HG03469 (cell line): Measurements from ENCODE around the gene SCG2.
A peak's percentile ranks its signal among the peaks of the same experiment; 100 is the strongest.

Experiments used
- ATAC-seq: cut with Tn5 transposase; IDR thresholded peaks from one replicate; pipeline ENCODE4 v1.9.1; 2021; ENCODE audit warnings: mild to moderate bottlenecking, moderate library complexity, moderate number of reproducible peaks; ENCODE audit not compliant: unreplicated experiment

Gene SCG2, protein sequence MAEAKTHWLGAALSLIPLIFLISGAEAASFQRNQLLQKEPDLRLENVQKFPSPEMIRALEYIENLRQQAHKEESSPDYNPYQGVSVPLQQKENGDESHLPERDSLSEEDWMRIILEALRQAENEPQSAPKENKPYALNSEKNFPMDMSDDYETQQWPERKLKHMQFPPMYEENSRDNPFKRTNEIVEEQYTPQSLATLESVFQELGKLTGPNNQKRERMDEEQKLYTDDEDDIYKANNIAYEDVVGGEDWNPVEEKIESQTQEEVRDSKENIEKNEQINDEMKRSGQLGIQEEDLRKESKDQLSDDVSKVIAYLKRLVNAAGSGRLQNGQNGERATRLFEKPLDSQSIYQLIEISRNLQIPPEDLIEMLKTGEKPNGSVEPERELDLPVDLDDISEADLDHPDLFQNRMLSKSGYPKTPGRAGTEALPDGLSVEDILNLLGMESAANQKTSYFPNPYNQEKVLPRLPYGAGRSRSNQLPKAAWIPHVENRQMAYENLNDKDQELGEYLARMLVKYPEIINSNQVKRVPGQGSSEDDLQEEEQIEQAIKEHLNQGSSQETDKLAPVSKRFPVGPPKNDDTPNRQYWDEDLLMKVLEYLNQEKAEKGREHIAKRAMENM

DNA sequence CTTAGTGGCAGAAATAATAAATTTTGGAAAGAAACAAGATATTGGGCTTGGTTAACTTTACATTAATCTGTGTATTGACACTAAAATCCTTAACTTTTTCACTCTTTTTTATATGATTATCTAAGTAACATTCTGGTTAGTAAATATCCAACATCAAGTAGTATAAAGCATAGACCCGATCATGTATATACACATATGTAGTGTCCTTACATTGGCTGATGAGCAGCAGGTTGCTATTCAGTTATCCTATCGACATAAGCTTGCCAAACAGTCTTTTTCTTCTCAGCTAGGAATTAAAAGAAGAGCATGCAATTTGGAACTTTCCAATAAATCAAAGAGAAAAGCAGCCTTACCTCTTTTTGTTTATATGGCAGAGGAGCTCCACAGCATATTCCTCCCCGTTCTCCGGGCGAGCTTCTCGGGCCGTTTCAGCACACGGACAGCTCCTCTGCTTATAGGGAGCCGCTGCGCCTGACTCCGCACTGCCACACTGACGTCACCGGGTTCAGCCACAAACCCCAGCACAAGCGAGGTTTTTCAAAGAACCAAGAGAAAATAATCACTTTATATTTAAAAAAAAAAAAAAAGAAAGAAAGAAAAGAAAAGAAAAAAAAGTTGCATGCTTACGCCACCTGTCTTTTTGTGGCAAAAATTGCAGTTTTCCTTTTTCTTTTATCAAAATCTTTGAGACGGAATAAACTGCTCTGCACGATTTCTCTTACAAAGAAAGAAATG is at the start of gene SCG2:
Gene SCG2 (minus strand): TSS at position 430 of the 735 bp plus-strand sequence. CDS start 3,079 bp downstream, outside the sequence.
- ATAC-seq, result no peak

DNA sequence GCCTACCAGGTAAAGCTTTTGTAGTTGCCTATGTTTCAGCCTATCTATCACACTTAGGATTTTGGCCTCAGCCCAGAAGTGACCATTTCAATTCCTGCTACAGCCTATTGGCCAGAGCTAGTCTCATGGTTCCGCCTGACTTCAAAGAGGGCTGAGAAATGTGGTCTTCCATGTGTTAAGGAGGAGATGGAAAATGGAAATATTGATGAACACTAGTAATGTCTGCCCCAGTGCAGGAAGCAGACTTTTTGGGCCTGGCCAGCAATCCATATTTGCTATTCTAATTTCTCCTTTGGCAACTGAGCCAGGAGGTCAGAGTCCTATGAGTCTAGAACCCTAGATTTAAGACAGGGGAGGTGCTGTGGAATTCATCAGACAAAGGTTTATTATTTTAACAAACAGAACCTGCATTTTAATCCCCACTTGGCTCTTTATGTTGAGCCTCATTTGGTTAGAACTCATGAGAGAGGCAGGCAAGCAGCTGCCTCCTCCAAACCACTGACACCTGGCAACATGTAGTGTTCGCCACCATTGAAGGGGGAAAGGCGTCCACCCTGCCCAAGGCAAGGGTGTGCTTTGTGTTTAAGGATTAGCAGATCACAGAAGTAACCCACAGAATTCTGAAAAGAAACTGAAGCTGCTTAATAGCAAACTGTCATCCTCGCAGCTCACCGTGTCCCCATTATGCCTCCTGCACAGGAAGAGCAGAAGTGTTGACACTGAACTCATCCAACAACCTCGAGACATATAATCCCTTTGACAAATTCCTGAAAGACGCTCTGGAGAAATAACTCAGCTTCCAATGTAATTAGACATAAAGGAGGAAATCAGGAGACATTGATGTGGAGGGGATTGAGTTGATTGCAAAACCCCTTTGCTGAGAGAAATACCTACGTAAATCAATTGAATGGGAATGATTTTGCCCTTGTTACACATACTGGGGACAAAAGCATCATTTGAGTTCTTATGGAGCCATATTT is 47.7 kb upstream of the SCG2 start:
- ATAC-seq, result no peak

DNA sequence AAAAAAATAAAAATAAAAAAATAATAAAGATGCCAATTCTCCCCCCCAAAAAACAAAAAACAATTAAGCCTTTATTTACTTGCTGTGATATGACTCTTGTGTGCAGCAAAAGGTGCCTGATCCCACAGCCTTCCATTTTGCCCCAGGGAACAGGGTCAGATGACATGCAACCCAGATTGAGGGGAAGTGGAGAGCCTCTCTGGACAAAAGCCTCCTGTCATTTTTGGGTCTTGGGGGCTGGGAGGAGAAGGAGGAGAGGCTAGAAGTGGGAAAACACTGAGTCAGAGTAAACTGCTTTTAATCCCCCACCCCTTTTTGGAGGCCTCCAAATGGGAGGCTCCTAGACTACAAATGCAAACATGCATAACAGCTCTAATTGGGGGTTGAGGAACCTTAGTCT is 46.6 kb upstream of the SCG2 start:
- no peak for ATAC-seq

DNA sequence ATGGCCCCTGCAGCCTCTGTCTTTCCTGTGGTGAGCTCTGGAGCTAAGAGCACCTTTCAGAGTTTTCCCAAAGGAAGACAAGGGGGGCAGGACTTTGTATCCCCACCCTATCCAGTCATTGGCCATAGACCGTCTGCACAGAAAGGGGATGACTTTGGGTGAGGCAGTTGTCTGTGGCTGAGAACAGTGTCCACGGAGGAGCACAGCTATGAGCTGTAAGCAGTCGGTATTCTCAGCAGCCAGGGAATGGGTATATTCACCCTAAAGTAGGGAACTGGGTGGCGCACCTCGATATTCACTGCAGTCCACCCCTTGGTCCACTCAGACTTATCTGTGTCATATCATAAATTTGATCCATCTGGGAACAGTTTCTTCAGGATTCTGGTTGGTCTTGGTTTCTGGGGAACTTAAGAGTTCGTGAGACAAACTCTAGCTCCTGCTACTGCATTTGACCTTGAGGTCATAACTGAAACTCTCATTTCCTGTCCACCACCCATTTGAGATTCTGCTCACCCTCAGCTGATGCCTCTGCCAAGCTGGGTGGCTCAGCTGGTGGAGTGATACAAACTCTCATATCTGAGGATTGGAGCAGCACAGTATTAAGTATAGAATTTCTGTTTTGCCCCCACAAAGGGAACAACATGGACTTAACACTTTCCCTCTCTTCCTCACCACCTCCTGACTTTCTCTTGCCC is 45.2 kb upstream of the SCG2 start:
- peak; percentile 95 for ATAC-seq

DNA sequence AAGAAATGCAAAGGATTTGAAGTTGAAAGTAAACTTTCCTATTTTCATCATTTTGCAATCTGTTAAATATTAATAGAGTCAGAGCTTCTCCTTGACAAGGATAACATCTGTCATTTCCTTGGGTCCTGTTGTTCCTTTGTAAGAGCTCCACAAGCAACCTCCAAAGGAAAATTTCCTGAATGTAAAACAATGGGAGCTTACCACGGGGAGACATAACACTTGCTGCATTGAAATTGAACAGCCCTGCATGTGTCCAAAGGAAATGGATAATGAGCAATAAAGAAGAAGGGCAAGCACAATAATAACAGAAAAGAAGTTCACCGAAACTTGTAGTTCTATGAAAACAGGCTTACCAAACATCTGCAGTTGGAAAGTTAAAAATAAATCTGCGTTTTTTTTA is 42.0 kb upstream of the SCG2 start:
- no peak for ATAC-seq

DNA sequence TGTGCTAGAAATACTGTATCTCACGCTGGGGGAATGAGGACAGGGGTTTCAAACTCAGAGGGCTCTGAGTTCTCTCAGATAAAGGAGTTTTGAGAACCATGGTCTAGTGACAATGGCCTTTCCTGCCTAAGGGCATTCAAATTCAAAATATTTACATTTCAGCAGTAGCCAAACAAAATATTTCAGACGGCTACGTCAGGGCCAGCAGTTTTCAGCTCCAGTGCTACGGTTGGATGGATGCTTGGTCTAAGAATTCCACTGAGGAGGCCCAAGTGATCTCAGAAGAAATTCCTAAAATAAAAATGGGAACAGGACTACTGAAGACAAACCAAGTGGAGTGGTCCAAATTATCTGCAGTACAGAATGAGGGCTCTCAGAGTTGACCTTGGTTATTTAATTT is 41.1 kb upstream of the SCG2 start:
- ATAC-seq, result no peak

DNA sequence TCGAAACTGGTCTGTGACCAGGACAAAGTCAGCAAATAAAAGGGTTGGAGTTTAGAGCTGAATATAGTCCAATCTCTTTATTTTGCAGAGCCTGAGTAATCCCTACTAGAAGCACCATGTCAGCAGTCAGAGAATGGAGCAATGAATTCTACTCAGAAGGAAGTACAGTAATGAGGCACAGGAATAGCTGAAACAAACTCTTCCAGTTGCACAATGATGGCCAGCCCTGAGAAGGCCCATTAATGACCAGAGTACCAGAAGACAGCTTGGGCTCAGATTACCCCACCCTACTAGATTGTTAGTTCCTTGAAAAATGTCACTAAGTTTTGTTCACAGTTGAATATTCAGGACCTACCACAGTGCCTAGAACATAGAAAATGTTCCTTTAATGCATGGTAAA is 40.3 kb upstream of the SCG2 start:
- no peak for ATAC-seq

DNA sequence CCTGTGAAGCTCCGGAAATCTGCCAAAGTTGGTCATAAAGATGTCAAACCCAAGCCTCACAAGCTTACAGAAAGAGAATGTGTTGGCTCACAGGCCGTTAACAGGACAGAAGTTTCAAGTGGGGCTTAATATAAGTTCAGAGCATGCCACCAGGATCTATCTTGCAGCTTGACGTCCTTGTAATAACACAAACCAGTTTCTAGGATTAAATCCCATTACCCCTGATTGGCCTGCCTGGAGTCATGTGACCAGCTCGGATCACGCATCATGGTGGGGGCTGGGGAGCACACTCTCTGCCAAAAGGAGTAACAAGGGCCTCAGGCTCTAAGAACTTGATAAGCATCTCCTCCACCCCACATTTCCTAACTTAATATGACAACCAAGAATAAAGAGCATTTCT is 38.9 kb upstream of the SCG2 start:
- ATAC-seq, result no peak

DNA sequence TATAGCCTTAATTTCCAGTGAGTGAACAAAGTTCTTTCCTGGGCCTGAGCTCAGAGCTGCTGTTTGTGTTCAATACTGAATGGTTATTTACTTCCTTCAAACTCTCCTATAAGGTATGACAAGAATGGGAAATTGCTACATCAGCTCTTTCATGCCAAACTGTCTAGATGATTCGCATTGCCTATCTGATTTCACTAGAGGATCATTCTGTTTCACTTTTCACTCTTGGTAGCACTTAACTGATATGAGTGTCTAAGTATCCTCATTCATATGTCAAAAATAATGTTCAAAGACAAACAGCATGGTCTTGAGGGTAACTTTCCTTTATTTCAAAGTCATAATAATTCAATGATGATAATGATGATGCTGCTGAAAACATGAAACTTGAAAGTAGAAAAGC is 32.9 kb upstream of the SCG2 start:
- no peak for ATAC-seq

DNA sequence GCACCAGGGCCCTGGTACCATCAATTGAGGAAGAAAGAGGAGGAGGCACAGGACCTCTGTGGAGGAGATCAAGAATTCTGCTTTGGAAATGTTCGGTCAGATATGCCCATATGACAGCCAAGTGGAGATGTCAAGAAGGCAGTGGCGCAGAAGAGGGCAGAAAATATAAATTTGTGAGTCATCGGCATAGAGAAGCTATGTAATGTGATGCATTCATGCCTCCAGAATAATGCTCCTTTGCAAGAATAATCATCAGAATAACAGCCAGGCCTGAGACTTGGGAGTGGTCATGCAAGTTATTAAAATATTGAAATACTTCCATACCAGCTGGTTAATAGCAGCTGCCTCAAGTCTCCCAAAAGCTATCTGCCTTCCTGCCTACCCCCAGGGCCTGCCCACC is 32.1 kb upstream of the SCG2 start:
- no peak for ATAC-seq

DNA sequence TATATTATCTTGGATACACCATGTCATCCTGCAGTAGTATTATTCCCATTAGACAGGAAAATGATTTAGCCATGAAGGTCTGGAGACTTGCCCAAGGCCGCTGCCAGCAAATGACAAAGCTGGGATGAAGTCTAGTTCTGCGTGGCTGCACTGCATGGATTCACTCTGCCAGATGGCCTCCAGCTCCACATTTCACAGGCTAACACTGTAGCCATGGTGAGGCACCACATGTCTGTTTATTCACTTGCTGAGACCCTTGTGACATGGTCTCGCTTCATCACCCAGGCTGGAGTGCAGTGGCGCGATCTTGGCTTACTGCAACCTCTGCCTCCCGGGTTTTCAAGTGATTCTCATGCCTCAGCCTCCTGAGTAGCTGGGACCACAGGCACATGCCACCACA is 31.5 kb upstream of the SCG2 start:
- no peak for ATAC-seq

DNA sequence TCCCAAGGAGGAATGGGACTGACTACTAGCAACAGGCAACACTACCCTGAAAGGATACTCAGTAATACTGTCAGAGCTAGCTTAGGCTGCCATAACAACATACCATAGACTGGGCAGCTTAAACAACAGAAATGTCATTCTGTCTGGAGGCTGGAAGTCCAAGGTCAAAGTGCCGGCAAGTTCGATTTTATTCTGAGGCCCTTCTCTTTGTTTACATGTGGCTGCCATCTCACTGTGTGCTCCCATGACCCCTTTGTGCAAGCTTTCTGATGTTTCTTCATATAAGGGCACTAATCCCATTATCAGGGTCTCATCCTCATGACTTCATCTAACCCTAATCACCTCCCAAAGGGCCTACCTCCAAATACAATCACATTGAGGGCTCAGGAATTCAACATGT is 30.7 kb upstream of the SCG2 start:
- ATAC-seq, result no peak

DNA sequence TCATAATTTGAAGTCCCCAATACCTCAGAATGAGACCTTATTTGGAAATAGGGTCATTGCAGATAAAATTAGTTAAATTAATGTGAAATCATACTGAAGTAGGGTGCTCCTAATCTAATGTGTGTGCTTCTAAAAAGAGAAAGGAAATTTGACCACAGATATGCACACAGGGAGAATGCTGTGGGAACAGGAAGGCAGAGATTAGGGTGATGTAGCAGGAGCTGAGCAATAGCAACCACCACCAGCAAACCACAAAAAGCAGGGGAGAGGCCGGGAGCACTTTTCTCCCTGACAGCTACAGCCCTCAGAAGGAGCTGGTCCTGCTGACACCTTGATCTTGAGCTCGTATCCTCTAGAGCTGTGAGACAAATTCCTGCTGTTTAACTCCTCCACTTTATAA is 24.6 kb upstream of the SCG2 start:
- ATAC-seq, result no peak

DNA sequence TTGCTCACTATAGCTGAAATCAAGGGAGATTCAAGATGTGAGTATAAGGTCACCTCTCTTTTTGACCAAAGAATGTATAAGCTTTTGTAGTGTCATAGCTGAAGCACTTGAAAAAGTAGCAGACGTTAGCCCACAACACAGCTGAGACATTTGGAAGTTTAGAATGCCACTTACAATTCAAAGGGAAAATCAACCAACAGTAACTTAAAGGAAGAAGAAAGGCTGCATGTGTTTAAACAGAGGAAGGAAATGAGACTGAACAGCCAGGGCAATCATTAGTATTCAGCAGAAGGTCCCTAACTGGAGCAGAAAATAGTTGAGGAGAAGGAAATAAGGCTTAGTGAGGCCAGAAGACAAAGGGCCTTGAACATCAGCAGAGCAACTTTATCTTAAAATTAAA is 23.5 kb upstream of the SCG2 start:
- no peak for ATAC-seq

DNA sequence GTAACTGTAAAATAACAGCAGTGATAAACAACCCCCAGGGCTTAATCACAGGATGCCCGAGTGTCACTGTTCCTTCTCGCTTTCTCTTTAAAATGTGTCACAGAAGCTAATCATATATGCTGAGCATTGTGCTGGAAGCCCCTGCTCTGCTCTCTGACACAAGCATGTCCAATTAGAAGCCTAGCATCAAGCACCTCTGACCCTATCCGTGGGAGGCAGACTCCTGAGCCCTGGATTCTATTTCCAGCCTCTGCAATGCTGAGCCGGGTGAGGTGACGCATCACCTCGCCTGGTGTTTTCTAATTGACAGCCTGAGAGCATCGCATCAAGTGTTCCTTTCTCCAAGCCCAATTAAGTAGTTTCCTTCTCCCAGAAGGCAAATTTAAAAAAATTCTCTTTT is 19.7 kb upstream of the SCG2 start:
- ATAC-seq, result no peak

DNA sequence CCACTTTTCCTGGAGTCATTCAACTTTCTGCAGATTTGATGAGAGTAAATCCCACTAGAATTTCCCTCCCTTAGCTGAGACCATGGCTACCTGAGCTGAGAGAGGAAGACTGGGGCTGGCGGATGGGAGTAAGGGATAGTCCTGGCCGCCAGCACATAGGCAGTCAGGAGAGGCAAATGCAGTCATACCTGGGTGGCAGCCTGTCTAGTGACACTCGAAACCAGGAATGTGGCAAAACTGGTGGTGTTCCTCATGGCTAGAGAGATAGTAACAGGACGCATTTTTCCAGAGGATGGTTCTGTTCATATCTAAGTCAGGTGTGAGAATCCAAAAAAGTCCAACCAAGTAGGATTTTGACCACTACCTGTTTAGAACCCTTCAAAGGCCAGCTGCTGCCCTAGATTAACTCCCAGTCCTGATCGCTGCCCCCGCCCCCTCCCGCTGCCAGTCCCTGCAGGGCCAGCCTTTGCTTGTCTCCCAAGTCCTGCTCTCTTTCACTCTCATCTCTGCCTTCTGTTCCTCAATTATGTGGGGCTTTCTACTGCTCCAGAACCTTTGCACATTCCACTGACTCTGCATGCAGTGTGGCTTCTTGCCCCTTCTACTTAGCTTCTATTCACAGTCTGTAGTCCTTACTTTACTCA is 17.4 kb upstream of the SCG2 start:
- no peak for ATAC-seq

DNA sequence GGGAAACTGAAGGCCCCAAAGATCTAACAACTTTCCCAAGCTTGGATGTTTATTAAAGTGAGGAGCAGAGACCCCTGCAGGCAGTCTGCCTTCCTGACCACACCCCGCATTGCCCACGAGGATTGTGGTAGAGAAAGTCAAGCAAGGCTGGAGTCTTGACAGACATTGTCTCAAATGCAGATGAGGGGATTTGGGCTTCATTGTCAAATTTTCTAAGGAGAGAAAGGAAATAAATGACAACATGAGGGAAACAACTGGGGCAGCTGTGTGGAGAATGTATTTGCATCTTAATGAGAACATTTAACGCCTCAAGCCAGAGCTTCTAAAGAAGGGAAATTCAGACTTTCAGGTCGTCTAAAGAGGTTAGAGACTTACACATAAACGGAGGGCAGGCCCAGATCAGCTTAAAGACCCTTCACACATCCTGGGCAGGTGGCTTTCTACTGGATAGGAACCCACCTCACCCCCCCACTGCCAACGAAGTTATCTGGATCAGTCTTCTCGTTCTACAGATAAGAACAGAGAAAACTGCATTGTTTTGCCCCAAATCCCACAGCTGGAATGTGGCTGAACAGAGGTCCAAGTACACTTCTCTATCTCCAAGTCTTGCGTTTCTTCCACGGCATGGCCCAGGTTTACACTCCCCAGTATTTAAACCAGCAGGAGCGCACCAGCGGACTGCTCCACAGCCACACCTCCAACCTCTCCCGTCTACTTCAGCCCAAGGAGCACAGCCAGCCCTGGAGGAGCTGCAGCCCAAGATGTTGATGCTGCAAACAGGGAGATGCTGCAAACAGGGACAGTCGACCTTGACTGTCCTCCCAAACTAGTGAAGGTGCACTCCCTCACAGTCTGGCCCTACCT is 16.2 kb upstream of the SCG2 start:
- ATAC-seq, result no peak

DNA sequence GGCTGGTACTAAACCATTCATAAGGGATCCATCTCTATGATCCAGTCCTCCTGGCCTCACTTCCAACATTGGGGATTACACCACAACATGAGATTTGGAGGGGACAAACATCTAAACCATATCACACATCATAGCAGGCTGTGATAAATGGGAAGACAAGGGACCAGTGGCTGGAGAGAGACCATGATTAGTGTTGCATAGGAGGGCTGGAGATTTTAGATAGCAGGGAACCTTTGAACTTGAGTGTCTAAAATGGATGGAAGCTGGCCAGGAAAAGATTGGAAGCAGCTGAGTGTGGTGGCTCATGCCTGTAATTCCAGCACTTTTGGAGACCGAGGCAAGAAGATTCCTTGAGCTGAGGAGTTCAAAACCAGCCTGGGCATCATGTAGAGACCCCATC is 12.4 kb upstream of the SCG2 start:
- ATAC-seq, result no peak
